Stimulated activated CD4-positive, alpha-beta T cell treated with anti-CD3 and anti-CD28 coated beads, Interleukin-12 subunit alpha, Interleukin-12 subunit beta, amount 100 ng/mL, for 48 hours (primary cell): ENCODE results near the gene POLN.

ENCODE experiments used
- DNase-seq, 3 donors: peaks; one replicate each; pipeline ENCODE4 v3.0.0-alpha.2; 2020; ENCODE audit warnings: low read depth in 2 of 3, low spot score in 1 of 3

POLN gene

DNA sequence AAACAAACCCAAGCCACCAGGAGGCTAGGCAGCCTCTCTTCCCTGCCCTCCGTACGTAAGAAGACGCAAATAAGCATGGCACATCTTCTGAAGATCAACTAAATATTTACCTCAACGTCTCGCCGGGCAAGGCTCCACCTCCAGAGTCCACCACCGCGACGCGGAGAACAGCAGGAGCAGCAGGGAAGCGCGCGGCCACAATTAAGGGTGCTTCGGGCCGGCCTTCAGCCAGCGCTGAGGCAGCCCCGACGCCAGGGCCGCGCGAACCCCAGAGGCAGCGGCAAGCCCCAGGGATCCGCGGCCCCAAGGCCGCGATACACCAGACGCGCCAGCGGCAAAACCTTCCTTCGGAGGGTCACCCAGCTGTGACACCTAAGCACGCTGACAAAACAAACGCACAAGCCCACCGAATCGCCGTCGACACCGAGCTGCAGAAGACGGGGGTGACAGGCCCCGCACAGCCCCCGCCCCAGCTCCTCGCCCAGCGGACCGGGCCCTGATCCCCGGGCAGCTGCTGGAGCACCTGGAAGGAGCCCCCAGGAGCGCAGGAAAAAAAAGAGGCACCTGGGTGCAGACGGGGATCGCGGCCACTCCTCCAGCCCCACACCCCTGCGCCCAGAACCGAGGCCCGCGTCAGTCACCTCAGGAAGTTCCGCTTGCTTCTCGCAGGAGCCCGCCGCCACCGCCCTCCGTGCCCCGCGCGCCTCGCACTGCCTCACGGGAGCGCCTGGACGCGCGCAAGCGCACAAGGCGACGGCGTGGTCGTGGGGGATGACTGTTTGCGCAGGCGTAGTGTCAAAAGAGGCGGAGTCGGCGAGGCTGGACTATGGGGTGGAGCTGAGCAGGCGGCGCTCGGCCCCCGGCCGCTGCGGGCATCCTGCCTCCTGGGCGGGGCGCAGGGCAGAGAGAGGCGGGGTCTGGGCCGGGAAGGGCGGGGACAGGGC is at the start of gene POLN, which contains the start of gene HAUS3:
POLN (minus strand) TSS at position 712 of the 944 bp plus-strand sequence. CDS start 12,890 bp downstream, outside the sequence.
HAUS3 (minus strand) TSS at position 712 of the 944 bp plus-strand sequence. CDS start 1,175 bp downstream, outside the sequence.
- DNase-seq: peak; percentile 98 to 99 (median 99)

DNA sequence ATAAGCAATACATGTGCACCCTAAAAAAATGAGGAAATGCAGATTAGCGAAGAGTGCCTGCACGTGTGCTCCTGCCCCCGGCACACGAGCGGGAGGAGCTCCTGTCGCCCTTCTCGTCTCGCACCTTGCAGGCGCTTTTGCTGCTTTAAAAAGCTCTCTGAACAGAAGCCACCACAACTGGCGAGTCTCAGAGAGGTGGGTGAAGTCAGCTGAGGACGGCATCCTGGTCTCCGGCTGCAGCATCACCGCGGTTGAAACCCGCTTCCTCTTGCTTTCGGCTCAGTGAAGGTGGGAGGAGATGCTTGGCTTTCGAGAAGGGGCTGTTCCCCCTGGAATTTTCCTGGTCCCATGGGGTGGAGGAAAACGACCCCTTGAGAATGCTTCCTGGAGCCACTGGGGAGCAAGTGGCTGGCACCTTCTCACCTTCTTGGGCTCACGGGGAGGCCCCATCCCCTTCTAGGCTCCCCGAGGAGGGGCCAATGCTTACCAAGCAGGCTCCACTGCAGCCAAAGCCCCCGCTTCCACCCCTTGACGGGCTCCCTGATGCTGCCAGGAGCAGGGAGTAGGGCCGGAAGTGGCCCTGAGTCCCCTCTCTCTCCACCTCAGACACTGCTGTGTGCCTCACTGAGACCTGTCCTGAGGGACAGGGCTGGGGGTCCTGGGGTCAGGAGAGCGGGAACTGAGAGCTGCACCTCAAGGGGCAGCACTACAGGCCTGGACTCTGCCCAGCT is 49.2 kb upstream of the POLN start:
- DNase-seq: peak; percentile 19 to 40 (median 31)

DNA sequence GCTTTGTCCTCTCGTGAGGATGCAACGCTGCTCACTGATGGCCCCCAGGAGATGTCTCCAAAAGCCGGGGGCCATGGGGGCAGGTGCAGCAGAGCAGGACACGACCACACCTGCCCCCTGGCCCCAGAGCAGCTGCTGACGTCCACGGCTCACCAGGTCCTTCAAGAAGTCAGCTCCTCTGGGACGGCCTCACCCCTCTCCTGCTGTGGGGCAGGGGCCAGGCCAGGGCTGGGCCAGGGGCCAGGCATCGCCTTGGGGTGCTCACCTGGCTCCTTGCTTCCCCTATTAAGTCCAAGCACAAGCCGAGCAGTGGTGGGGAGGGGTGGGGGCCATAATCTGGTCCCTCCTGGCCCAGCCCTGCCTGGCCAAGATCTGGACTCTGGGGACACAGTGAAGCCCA is 48.6 kb upstream of the POLN start:
- no peak for DNase-seq

DNA sequence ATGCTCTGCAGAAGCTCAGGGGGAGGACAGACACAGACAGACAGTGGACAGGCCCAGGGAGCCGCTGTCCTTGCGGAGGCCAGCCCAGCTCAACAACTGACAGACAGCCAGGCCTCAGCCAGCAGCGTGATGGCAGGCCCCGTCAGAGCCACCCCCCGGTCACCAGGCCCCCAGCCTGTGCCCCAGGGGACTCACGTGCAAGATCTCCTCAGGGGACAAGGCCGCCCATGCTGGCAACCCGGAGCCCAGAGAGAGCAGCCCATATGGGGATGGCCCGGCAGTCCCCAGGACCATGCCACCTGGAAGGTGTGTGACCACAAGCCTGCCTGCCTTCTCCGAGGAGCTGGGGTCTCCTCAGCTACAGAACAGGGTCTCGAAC is 48.0 kb upstream of the POLN start:
- DNase-seq: no peak

DNA sequence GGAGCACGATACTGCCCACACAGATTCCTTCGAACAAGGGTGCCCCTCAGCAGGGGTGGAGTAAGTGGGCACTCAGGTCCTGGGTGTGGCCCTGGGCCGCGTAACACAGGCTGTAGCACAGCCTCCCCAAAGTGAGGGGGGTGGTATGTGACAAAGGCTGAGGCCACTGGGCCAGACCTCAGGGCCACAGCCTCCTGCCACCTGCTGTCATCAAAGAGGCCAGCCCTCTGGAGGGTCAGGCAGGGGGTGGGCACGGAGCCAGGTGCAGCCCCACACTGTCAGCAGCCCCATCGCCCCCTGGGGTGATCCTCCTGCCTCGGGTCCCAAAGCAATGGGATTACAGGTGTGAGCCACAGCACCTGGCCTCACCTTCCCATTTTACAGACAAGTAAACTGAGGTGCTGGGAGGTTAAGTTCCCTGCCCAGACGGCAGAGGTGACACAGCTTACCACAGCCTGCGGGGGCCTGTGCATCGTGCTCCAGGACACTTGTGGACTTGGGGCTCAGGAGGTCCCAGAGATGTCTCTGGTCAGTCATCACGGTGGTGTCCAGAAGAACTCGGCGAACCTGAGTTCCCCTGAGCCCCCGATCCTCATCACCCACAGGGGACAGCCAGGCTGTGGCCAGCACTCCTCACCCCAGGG is 47.5 kb upstream of the POLN start:
- DNase-seq: no peak

DNA sequence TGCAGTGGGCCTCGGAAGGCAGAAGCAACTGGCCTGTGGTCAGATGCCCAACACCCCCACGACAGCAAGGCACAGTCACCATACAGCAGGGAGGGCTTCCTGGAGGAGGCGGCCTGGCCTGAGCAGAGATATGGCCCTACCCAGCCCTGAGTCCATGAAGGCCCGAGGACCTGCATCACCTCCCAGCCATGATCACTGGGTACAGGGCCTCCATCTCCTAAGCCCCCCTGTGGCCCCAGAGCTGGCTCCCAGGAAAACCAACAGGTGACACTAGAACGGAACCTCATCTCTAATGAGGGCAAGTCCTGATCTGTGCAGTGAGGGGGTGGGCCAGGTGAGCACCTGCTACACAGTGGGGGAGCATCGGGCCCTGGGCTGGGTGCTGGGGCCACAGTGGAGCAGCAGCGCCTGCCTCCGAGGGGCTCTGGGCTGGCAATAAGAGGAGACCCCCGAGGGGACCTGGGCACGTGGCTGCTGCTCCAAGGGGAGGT is 46.2 kb upstream of the POLN start:
- DNase-seq: no peak

DNA sequence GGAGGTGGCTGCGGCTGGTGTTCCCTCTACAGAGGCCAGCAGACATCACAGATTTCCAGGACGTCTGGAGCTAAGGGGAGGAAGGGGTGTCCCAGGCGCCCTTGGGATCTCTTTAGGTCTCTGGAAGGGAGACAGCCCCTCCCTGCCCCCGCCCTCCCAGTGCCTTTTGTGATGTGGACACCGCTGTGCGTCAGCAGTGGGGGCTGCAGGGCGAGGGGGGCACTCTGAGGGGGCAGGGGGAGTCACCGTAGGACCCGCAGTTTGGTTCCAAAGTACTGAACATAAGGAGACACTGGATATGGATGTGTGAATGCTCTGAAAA is 45.6 kb upstream of the POLN start:
- no peak for DNase-seq

DNA sequence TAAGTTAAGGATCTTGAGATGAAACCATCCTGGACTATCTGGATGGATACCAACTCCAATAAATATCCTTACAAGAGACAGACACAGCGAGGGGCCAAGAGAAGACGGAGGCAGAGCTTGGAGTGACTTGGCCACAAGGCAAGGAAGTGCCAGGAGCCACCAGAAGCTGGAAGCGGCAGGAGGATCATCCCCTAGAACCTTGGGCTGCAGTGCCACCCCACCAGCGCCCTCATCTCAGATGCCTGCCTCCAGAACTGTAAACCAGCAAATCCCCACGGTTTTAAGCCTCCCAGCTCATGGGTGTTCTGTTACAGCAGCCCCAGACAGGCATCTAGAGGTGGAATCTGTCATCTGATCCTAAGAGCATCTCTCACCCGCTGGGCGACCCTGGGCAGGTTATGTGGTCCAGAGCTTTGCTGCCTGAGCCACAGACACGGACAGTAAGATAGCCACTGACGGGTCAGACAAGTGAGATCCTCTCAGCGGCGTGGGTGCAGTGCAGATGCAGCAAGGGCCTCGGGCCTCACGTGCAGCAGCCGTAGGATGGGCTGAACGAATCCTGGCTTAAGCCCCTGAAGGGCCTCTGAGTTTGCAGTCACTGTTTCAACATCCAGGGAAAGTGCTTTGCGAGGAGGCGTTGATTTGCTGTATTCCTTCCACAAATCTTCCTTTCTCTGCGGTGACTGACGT is 45.1 kb upstream of the POLN start:
- DNase-seq: no peak

DNA sequence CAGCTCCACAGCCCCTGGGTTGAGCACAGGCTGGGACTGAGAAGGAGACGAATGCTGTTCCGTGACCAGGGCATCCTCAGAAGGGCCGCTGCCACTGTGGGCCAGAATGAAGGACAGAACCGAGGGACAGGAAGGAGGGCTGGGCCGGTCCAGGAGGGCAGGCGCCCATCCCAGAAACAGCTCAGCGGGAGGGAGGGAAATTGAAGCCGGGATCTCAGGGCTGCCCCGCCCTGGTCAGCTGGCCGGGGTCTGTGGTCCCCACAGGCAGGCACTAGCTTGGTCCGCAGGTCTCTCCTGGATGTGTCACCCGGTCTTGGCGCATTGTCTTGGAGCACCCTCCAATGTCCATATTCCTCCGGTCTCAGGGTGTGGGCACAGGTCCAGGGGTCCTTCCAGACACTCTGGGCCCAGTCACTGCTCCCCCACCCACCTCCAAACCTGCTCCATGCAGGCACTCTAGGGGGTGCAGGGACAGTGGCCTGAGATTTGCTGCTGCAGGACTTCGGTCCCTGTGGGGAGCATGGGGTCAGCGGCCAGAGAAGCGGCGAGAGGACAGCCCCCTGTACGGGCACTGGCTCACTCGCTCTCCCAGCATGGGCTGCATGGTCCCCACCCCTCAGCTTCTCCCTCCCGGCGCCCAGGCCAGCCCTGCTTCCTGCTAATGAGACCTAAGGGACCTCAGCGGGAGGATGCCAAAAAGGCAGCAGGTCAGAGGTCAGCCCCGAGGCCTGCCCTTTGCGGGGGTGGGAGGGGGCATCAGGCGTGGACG is 43.9 kb upstream of the POLN start:
- DNase-seq: no peak

DNA sequence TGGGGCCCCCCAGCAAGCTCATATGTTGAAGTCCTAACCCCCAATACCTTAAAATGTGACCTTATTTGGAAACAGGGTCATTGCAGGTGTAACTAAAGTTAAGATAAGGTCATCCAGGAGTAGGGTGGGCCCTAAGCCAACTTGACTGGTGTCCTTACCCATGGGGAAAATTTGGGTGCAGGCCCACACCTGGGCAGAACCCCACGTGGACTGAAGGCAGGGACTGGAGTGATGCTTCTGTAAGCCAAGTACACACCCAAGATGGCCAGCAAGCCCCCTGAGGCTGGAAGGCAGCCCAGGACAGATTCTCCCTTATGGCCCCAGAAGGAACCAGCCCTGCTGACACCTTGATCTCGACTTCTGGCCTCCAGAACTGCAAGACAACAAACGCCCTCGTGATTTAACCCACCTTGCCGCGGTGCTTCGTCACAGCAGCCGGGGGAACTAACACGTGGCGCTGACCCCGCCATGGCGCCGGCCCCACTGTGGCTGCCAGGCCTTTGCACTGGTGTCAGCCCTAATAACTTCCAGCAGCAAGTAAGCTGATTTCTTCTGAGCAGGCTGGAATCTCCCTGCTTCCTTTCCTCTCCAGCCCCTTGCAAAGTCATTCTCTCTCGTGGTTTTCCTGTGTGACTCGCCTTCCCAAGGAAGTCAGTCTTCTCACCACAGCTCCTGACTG is 43.2 kb upstream of the POLN start:
- no peak for DNase-seq

DNA sequence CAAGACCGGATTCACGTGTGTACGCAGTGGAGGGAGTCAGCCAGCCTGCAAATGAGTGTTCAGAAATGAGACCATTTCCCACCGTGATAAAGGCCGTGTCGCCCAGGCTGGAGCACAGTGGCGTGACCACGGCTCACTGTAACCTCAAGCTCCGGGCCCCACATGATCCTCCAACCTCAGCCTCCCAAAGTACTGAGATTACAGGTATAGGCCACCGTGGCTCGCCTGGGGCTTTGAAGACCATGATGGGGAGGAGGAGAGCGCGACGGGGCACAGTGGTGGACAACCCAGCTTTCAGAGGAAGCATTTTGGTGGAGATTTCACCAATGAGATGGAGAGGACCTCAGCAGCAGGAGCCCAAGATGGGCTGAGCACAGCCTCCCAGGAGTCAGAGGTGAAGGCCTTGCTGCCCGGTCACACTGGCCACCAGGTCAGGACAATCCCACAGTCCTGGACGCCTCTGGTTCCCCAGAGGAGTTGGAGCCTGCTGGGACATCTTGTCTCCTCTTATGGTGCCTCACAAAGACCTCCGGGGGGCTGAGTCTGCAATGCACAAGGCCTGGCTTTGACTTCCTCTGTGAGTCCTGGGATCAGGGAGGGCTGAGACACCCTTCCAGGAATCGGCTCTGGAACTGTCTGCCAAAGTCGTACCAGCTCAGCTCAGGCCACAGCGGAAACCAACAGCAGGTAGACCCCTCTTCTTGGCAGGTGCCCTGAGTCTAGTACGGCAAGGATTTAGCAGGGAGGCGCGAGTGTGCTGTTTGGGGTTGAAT is 42.4 kb upstream of the POLN start:
- no peak for DNase-seq

DNA sequence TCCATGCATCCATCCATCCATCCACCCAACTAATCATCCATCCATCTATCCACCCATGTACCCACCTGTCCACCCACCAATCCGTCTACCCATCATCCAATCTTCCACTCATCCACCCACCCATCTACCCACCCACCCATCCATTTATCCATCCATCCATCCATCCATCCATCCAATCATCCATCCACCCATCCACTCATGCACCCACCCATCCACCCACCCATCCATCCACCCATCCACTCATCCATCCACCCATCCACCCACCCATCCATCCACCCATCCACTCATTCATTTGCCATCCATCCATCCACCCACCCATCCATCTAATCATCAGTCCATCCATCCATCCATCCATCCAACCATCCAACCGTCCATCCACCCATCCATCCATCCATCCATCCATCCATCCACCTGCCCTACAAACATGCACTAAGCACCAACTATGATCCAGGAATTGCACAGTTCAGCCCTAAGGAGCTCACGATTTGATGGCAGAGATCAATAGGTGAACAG is 41.3 kb upstream of the POLN start:
- no peak for DNase-seq

DNA sequence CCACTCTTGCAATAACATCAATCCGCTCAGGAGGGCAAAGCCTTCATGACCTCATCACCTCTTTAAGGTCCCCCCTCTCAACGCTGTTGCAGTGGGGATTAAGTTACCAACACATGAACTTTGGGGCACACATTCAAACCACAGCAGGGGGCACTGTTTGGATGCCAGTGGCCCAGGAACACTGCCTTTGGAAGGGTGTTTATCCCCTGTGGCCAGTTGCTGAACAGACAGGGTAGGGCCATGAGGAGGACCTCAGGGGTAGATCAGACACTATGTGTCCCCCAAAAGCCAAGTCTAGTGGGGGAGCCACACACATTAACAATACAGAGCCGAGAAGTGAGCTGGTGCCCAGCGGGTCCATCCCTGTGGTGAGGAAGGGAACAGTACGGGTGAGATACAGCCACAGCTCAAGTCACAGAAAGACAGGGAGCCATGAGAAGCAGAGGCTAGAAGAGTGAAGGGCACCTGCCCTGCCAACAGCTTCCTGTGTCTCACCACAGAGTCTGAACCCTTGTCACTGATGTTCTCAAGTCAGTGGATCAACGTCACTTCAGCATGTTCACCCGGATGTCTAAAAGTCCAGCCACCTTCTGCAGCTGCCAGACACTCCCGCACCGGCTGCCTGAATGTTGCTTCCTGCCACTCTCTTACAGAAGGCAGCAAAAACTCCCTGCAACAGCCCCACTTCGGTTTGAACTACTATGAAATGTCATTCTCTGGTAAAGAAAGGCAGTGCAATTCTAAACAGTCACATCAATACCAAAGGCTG is 39.8 kb upstream of the POLN start:
- peak in 2 of 3 donors; percentile 31 to 38 for DNase-seq

DNA sequence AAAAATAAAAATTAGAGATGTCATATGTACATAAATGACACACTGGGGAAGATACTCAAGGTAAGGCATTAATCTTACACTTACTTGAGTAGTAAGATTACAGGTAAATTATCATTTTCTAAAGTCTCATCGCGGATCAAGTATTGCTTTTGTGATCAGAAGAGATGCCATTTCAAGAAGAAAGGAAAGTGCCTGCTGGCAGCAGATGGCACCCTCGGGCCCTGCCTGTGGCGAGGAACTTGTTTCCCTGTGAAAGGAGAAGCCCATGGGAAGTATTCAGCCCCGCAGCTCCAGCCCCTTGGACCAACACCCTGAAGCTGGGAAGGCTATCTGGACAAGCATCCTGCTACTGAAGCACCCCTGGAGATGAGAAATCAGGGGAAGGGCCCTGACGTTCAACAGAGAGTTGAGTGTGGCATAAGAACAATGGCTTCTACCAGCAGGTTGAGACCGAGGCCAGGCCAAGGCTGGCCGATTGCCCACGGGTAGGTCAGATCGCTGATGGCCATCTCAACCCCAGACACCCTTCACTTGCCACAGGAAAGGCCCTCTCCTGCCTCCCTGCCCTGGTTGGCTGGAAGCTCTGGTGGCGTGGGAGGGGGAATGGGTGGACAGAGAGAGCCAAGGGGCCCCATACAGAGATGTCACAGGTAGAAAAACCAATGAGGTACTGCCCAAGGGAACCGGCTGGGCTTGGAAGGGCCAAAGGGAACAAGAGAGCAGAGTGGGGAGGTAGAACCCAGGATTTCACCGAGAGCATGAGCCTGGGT is 38.8 kb upstream of the POLN start:
- DNase-seq: no peak

DNA sequence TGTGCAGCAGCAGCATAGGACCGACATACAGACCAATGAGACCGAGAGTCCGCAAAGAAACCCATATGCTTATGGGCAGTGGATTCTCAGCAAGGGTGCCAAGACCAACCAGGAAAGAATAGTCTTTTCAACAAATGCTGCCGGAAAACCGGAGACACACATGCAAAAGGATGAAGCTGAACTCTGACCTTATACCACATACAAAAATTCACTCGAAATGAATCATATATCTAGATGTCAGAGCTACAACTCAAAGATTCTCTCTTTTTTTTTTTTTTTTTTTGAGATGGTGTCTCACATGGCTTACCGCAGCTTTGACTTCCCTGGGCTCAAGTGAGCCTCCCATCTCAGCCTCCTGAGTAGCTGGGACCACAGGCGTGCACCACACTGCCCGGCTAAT is 36.0 kb upstream of the POLN start:
- no peak for DNase-seq

DNA sequence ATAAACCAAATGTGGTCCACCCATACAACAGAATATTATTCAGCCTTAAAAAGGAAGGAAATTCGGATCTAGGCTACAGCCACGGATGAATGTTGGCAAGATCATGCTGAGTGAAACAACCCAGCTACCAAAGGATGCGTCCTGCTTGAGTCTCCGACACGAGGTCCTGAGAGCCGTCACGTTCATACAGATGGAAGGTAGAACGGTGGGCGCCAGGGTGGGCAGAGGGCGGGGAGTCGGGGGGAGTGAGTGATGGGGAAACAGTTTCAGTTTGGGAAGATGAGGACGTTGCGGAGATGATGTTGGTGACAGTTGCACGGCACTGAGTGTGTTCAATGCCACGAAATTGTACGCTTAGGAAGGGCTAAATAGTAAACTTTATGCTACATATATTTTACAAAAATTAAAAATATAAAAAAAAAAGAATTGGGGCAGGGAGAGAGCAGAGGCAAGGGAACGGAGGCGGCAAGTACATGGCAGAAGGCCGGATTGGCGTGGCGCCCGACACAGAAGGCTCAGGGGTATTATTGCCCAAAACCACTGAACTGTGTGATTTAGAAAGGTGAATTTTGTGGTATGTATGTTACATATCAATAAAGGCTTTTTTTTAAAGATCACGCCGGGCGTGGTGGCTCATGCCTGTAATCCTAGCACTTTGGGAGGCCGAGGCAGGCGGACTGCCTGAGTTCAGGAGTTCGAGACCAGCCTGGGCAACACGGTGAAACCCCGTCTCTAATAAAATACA is 34.8 kb upstream of the POLN start:
- DNase-seq: no peak
